ENCODE data around the gene MIEN1.
"Not testable (repeated sequence)": the region's sequence is repeated elsewhere in the genome, so short reads cannot be mapped to it uniquely, and the experiment has no call there.

The MIEN1 gene

DNA sequence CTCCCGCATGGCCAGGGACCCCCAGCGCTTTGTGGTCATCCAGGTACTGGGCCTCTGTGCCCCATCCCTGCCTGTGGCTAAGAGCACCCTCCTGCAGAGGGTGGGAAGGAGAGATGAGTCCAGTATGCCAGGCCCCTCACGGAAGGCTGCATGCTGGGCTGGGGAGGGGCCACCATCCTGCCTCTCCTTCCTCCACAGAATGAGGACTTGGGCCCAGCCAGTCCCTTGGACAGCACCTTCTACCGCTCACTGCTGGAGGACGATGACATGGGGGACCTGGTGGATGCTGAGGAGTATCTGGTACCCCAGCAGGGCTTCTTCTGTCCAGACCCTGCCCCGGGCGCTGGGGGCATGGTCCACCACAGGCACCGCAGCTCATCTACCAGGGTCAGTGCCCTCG lies 3.7 kb downstream of the MIEN1 start:
- no peak for DNase-seq (ENCODE audit: low spot score)
- H3K27ac ChIP-seq, result peak overlapping the region; percentile 6; the same call in 1 of the 2 replicates
- TF ChIP-seq CTCF (conservative IDR thresholded peaks at IDR 0.05; ENCODE audit: low read depth), result no peak
- CTCF ChIA-PET, result no interaction called here
- POLR2A ChIA-PET (ENCODE audit: low non-redundant PET), result no interaction called here

DNA sequence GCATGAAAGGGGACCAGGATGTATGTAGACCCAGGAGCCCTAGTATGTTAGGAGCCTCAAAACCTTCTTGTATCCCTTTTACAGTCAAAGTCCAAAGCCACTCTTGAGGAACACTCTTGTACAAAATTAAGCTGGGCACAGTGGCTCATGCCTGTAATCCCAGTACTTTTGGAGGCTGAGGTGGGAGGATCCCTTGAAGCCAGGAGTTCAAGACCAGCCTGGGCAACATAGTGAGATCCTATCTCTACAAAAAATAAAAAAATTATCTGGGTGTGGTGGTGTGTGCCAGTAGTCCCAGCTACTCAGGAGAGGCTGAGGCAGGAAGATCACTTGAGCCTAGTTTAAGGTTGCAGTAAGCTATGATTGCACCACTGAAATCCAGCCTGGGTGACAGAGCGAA lies 4.4 kb downstream of the MIEN1 start:
- CTCF ChIA-PET; DNase-seq (ENCODE audit: low spot score); POLR2A ChIA-PET (ENCODE audit: low non-redundant PET): not testable (repeated sequence)
- peak overlapping the region; percentile 23 for H3K27ac ChIP-seq

DNA sequence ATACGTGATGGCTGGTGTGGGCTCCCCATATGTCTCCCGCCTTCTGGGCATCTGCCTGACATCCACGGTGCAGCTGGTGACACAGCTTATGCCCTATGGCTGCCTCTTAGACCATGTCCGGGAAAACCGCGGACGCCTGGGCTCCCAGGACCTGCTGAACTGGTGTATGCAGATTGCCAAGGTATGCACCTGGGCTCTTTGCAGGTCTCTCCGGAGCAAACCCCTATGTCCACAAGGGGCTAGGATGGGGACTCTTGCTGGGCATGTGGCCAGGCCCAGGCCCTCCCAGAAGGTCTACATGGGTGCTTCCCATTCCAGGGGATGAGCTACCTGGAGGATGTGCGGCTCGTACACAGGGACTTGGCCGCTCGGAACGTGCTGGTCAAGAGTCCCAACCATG lies 5.6 kb downstream of the MIEN1 start:
- ChIA-PET POLR2A (ENCODE audit: low non-redundant PET) (no interaction called here), CTCF (no interaction called here)
- no peak for DNase-seq (ENCODE audit: low spot score)
- H3K27ac ChIP-seq, result no peak overlapping the region
- no peak for TF ChIP-seq CTCF (conservative IDR thresholded peaks at IDR 0.05; ENCODE audit: low read depth)

GRCh38 chr17:39722965-39723848 lies 7.1 kb downstream of the MIEN1 start:
- no peak for TF ChIP-seq CTCF (conservative IDR thresholded peaks at IDR 0.05; ENCODE audit: low read depth)
- ChIA-PET POLR2A (ENCODE audit: low non-redundant PET) (interaction anchor here (0.5 kb wide), 1 partner anchor 390 kb away, joined by 4 read pairs; no protein-coding TSS in a partner anchor), CTCF (interaction anchor here (1.0 kb wide), 1 partner anchor 204 kb away, joined by 3 read pairs; the partner anchor contains the start of genes LRRC3C and ORMDL3)
- no peak for DNase-seq (ENCODE audit: low spot score)
- 0 out of 2 replicates have a peak overlapping the region, but pooled peaks have one; percentile 13 for H3K27ac ChIP-seq

- no peak for TF ChIP-seq CTCF (conservative IDR thresholded peaks at IDR 0.05; ENCODE audit: low read depth)
- DNase-seq (ENCODE audit: low spot score), result no peak
- POLR2A ChIA-PET (ENCODE audit: low non-redundant PET), result no interaction called here
- CTCF ChIA-PET, result interaction anchor here (0.7 to 1.0 kb wide), 2 partner anchors 205 to 288 kb away, joined by 3 read pairs; partner anchors contain the start of genes LRRC3C and ORMDL3
- no peak overlapping the region for H3K27ac ChIP-seq
Measured at GRCh38 chr17:39722104-39722503, 8.2 kb downstream of the MIEN1 start.

- no peak for TF ChIP-seq CTCF (conservative IDR thresholded peaks at IDR 0.05; ENCODE audit: low read depth)
- no peak for DNase-seq (ENCODE audit: low spot score)
- H3K27ac ChIP-seq, result no peak overlapping the region
- POLR2A ChIA-PET (ENCODE audit: low non-redundant PET), result interaction anchor here (0.7 kb wide), 1 partner anchor 20 kb away, joined by 4 read pairs; the partner anchor contains the start of gene ERBB2
- CTCF ChIA-PET, result interaction anchor here (0.6 to 0.7 kb wide), 2 partner anchors 11 to 98 kb away, joined by 3 to 5 read pairs; no protein-coding TSS in a partner anchor
Measured at GRCh38 chr17:39719563-39720355, 10.6 kb downstream of the MIEN1 start.

All from RWPE1 (cell line).